ENCODE data around the gene ABCB8.

Gene ABCB8

DNA sequence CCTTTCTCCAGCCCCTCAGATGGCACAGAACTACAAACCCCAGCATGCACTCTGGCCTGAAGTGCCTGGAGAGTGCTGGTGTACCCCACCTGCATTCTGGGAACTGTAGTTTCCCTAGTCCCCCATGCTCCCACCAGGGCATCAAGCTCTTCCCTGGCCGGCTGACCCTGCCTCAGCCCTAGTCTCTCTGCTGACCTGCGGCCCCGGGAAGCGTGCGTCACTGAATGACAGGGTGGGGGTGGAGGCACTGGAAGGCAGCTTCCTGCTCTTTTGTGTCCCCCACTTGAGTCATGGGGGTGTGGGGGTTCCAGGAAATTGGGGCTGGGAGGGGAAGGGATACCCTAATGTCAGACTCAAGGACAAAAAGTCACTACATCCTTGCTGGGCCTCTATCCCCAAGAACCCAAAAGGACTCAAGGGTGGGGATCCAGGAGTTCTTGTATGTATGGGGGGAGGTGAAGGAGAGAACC is 35.4 kb upstream of the ABCB8 start:
- H3K4me3 ChIP-seq (ENCODE audit: low read length): no peak overlapping the region
- no peaks in the 10 kb centered on the region for H3K36me3 ChIP-seq (ENCODE audit: insufficient read depth, low read length)
- no peaks in the 10 kb centered on the region for H3K9me3 ChIP-seq (ENCODE audit: low read length)
- H3K4me1 ChIP-seq (ENCODE audit: insufficient read depth, low read length): peaks cover 41% of the 10 kb centered on the region
- H2AFZ ChIP-seq (ENCODE audit: low read depth, low read length): peak overlapping the region; percentile 64
- H3K27me3 ChIP-seq (ENCODE audit: insufficient read depth, low read length): no peaks in the 10 kb centered on the region

DNA sequence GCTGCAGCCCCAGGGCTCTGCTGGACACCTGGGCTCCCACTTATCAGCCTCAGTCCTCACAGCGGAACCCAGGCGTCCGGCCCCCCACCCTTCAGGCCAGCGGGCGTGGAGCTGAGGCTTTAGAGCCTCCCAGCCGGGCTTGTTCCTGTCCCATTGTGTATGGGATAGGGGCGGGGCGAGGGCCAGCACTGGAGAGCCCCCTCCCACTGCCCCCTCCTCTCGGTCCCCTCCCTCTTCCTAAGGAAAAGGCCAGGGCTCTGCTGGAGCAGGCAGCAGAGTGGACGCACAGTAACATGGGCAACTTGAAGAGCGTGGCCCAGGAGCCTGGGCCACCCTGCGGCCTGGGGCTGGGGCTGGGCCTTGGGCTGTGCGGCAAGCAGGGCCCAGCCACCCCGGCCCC is 34.7 kb upstream of the ABCB8 start:
- no peaks in the 10 kb centered on the region for H3K27me3 ChIP-seq (ENCODE audit: insufficient read depth, low read length)
- no peaks in the 10 kb centered on the region for H3K9me3 ChIP-seq (ENCODE audit: low read length)
- H2AFZ ChIP-seq (ENCODE audit: low read depth, low read length): peak overlapping the region; percentile 64
- H3K4me1 ChIP-seq (ENCODE audit: insufficient read depth, low read length): peaks cover 39% of the 10 kb centered on the region
- peak overlapping the region; percentile 2 for H3K4me3 ChIP-seq (ENCODE audit: low read length)
- no peaks in the 10 kb centered on the region for H3K36me3 ChIP-seq (ENCODE audit: insufficient read depth, low read length)

DNA sequence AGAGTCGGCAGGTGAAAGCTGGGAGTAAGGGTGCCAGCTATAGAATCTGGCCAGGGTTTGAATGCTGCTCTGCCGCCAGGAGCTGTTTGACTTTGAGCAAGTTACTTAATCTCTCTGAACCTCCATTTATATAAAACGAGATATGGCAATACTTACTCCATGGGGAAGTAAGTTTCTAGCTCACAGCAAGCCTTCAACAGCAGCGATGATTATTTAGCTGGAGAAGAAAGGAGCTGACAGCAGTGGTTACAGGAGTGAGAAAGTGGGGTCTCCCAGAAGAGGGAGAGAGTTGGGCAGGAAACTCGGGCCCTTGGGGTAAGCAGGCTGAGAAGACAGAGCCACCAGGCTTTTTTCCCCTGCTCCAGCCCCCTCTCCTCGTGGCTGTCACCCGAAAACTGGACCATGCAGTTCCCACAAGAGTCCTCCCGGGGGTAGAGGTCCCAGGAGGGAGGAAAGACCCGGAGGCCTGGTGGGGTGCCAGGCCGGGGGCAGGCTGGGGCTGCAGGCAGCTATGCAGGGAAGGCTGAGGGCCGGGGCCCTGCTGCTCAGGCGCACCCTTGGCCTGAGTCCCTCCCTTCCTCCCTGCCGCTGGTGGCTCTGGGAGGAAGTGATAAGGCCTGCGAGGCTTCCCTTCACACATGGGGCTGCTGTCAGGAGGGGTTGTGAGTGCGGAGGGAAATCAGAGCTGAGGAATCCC is 34.0 kb upstream of the ABCB8 start:
- Histone ChIP-seq H3K4me3 (ENCODE audit: low read length) (peak overlapping the region; percentile 2), H2AFZ (ENCODE audit: low read depth, low read length) (peak overlapping the region; percentile 57), H3K9me3 (ENCODE audit: low read length) (no peaks in the 10 kb centered on the region), H3K4me1 (ENCODE audit: insufficient read depth, low read length) (peaks cover 31% of the 10 kb centered on the region), H3K36me3 (ENCODE audit: insufficient read depth, low read length) (no peaks in the 10 kb centered on the region), H3K27me3 (ENCODE audit: insufficient read depth, low read length) (no peaks in the 10 kb centered on the region)

DNA sequence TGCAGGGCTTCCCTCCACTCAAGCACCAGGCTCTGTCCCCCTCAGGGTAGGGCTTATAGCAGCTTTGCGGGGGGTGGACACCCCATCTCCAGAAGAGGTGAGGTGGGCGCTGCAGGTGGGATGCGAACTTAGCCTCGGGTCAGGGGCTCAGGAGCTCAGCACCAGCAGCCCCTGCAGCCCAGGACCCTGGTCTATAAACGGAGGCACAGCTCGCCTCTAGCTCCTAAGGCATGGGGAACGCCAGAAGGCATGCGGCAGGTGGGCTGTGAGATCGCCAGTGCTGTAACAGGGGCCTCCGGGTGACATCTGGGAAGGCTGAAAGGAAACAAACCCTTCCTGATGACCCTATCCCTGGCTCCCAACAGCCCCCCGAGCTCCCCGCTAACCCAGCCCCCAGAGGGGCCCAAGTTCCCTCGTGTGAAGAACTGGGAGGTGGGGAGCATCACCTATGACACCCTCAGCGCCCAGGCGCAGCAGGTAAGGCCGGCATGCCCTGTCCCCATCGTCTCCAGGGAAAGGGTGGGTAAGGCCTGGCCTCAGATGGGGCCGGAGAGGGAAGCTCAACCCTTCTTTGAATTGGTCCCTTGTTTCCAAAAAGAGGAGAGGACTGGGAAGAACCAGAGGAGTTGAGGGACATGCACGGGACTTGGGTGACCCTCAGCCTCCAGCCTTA is 33.3 kb upstream of the ABCB8 start:
- Histone ChIP-seq H3K27me3 (ENCODE audit: insufficient read depth, low read length) (no peaks in the 10 kb centered on the region), H3K4me1 (ENCODE audit: insufficient read depth, low read length) (peaks cover 31% of the 10 kb centered on the region), H3K4me3 (ENCODE audit: low read length) (no peak overlapping the region), H2AFZ (ENCODE audit: low read depth, low read length) (peak overlapping the region; percentile 57), H3K36me3 (ENCODE audit: insufficient read depth, low read length) (no peaks in the 10 kb centered on the region), H3K9me3 (ENCODE audit: low read length) (no peaks in the 10 kb centered on the region)

DNA sequence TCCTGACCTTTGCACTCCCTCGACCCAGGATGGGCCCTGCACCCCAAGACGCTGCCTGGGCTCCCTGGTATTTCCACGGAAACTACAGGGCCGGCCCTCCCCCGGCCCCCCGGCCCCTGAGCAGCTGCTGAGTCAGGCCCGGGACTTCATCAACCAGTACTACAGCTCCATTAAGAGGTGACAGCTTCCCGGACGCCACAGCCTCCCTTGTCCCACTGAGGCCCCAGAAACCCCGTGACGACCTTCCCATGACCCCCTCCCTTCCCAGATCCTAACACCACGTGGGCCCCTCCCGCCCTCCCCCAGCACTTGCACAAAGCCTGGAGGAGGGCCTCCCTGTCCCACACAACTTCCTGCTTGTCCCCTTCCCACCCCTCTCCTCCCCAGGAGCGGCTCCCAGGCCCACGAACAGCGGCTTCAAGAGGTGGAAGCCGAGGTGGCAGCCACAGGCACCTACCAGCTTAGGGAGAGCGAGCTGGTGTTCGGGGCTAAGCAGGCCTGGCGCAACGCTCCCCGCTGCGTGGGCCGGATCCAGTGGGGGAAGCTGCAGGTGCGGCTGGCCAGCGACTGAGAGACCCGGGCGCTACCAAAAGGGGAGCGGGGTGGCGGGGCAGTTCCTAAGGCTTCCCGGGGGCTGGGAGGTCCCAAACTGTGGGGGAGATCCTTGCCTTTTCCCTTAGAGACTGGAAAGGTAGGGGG is 31.7 kb upstream of the ABCB8 start:
- no peaks in the 10 kb centered on the region for H3K27me3 ChIP-seq (ENCODE audit: insufficient read depth, low read length)
- peaks cover 31% of the 10 kb centered on the region for H3K4me1 ChIP-seq (ENCODE audit: insufficient read depth, low read length)
- no peak overlapping the region for H3K4me3 ChIP-seq (ENCODE audit: low read length)
- H3K9me3 ChIP-seq (ENCODE audit: low read length): no peaks in the 10 kb centered on the region
- no peak overlapping the region for H2AFZ ChIP-seq (ENCODE audit: low read depth, low read length)
- no peaks in the 10 kb centered on the region for H3K36me3 ChIP-seq (ENCODE audit: insufficient read depth, low read length)

DNA sequence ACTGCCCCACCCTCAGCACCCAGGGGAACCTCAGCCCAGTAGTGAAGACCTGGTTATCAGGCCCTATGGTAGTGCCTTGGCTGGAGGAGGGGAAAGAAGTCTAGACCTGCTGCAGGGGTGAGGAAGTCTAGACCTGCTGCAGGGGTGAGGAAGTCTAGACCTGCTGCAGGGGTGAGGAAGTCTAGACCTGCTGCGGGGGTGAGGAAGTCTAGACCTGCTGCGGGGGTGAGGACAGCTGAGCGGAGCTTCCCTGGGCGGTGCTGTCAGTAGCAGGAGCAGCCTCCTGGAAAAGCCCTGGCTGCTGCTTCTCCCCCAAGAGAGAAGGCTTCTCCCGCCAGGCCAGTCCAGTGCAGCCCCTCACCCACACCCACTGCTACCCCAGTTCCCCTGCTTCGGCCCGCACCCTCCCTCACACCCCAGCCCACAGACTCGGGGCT is 31.2 kb upstream of the ABCB8 start:
- Histone ChIP-seq H3K4me1 (ENCODE audit: insufficient read depth, low read length) (peaks cover 31% of the 10 kb centered on the region), H3K36me3 (ENCODE audit: insufficient read depth, low read length) (no peaks in the 10 kb centered on the region), H3K9me3 (ENCODE audit: low read length) (no peaks in the 10 kb centered on the region), H3K4me3 (ENCODE audit: low read length) (no peak overlapping the region), H3K27me3 (ENCODE audit: insufficient read depth, low read length) (no peaks in the 10 kb centered on the region), H2AFZ (ENCODE audit: low read depth, low read length) (no peak overlapping the region)

DNA sequence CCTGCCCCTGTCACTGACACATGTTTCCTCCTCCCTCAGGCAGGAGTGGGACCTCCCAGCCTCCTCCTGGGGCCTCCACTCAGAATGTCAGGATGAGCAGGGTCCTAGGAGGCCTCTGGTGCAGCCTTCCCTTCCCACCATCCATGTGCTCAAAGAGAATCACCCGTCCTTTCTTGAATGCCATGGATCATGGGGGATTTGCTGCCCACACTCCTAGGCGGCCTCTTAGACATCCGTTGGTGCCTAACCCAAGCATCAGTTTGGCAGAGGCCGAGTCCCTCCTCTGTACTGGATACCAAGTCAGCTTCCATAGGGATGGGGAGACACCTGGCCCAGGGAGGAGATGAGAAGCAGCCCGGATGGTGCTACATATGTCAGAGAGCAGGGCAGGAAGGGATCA is 30.4 kb upstream of the ABCB8 start:
- Histone ChIP-seq H3K4me3 (ENCODE audit: low read length) (no peak overlapping the region), H2AFZ (ENCODE audit: low read depth, low read length) (no peak overlapping the region), H3K27me3 (ENCODE audit: insufficient read depth, low read length) (no peaks in the 10 kb centered on the region), H3K4me1 (ENCODE audit: insufficient read depth, low read length) (peaks cover 28% of the 10 kb centered on the region), H3K36me3 (ENCODE audit: insufficient read depth, low read length) (no peaks in the 10 kb centered on the region), H3K9me3 (ENCODE audit: low read length) (no peaks in the 10 kb centered on the region)

DNA sequence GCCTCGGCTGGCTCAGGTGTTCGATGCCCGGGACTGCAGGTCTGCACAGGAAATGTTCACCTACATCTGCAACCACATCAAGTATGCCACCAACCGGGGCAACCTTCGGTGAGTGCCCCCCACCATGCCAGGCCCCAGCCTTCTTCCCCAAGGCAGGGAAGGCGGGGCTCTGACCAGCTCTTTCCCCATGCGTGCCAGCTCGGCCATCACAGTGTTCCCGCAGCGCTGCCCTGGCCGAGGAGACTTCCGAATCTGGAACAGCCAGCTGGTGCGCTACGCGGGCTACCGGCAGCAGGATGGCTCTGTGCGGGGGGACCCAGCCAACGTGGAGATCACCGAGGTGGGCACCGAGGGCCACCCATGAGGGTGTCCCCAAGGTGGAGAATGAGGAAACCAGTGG is 29.9 kb upstream of the ABCB8 start:
- Histone ChIP-seq H2AFZ (ENCODE audit: low read depth, low read length) (no peak overlapping the region), H3K36me3 (ENCODE audit: insufficient read depth, low read length) (no peaks in the 10 kb centered on the region), H3K4me1 (ENCODE audit: insufficient read depth, low read length) (peaks cover 23% of the 10 kb centered on the region), H3K27me3 (ENCODE audit: insufficient read depth, low read length) (no peaks in the 10 kb centered on the region), H3K4me3 (ENCODE audit: low read length) (no peak overlapping the region), H3K9me3 (ENCODE audit: low read length) (no peaks in the 10 kb centered on the region)

DNA sequence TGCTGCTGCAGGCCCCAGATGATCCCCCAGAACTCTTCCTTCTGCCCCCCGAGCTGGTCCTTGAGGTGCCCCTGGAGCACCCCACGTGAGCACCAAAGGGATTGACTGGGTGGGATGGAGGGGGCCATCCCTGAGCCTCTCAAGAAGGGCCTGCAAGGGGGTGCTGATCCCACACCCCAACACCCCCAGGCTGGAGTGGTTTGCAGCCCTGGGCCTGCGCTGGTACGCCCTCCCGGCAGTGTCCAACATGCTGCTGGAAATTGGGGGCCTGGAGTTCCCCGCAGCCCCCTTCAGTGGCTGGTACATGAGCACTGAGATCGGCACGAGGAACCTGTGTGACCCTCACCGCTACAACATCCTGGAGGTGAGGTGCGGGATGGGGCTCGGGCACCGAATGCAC is 29.2 kb upstream of the ABCB8 start:
- Histone ChIP-seq H3K9me3 (ENCODE audit: low read length) (no peaks in the 10 kb centered on the region), H3K36me3 (ENCODE audit: insufficient read depth, low read length) (no peaks in the 10 kb centered on the region), H3K27me3 (ENCODE audit: insufficient read depth, low read length) (no peaks in the 10 kb centered on the region), H3K4me3 (ENCODE audit: low read length) (no peak overlapping the region), H2AFZ (ENCODE audit: low read depth, low read length) (no peak overlapping the region), H3K4me1 (ENCODE audit: insufficient read depth, low read length) (peaks cover 16% of the 10 kb centered on the region)

DNA sequence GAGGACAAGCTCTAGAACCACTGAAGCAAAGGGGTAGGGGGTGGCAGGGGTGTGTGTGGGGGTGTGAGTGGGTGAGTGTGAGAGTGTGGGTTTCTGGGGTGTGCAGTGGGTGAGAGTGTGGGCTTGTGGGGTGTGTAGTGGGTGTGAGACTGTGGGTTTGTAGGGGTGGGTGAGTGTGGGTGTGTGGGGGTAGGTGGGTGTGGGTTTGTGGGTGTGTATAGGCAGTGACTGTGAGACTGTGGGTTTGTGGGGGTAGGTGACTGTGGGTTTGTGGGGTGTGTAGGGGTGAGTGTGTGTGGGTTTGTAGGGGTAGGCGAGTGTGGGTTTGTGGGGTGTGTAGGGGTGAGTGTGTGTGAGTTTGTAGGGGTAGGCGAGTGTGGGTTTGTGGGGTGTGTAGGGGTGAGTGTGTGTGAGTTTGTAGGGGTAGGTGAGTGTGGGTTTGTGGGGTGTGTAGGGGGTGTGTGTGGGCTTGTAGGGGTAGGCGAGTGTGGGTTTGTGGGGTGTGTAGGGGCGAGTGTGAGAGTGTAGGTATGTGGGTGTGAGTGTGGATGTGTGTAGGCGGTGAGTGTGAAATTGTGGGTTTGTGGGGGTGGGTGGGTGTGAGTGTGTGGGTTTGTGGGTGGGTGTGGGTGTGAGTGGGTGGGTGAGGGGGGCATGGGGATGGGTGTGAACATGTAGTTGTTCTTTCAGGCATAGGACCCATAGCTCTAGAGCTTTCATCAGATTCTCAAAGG is 28.6 kb upstream of the ABCB8 start:
- Histone ChIP-seq H2AFZ (ENCODE audit: low read depth, low read length) (no peak overlapping the region), H3K27me3 (ENCODE audit: insufficient read depth, low read length) (no peaks in the 10 kb centered on the region), H3K4me1 (ENCODE audit: insufficient read depth, low read length) (peaks cover 10% of the 10 kb centered on the region), H3K4me3 (ENCODE audit: low read length) (no peak overlapping the region), H3K9me3 (ENCODE audit: low read length) (no peaks in the 10 kb centered on the region), H3K36me3 (ENCODE audit: insufficient read depth, low read length) (no peaks in the 10 kb centered on the region)

DNA sequence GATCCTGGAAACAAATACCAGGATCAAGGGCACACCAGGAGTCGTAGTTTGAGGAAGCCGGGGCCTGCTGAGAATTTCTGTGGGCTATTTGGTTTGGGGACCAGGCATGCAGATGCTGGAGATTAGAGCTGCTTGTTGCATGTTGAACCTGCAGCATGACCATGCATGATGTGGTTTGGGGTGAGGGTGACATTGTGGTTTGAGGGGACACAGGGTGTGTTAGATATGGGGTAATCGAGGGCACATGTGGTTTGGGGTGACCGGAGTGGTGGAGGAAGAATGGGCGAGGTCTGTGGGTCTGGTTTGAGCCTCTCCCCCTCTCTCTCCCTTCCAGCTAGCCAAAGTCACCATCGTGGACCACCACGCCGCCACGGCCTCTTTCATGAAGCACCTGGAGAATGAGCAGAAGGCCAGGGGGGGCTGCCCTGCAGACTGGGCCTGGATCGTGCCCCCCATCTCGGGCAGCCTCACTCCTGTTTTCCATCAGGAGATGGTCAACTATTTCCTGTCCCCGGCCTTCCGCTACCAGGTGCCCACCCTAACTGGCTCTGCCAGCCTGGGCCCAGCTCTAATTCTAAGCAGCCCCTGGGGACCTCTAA is 27.3 kb upstream of the ABCB8 start:
- no peaks in the 10 kb centered on the region for H3K9me3 ChIP-seq (ENCODE audit: low read length)
- no peak overlapping the region for H3K4me3 ChIP-seq (ENCODE audit: low read length)
- no peaks in the 10 kb centered on the region for H3K27me3 ChIP-seq (ENCODE audit: insufficient read depth, low read length)
- no peaks in the 10 kb centered on the region for H3K36me3 ChIP-seq (ENCODE audit: insufficient read depth, low read length)
- no peak overlapping the region for H2AFZ ChIP-seq (ENCODE audit: low read depth, low read length)
- H3K4me1 ChIP-seq (ENCODE audit: insufficient read depth, low read length): peaks cover 5% of the 10 kb centered on the region

DNA sequence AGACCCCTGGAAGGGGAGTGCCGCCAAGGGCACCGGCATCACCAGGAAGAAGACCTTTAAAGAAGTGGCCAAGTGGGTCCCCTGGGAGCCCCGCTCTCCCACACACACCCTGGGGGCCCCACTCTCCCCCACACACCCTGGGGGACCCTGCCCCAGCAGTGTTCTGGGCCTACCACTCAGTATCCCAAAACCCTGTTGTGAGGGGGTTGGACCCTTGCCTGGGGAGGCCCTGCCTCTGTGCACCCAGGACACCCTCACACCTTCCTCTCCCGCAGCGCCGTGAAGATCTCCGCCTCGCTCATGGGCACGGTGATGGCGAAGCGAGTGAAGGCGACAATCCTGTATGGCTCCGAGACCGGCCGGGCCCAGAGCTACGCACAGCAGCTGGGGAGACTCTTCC is 26.7 kb upstream of the ABCB8 start:
- H3K36me3 ChIP-seq (ENCODE audit: insufficient read depth, low read length): no peaks in the 10 kb centered on the region
- no peaks in the 10 kb centered on the region for H3K27me3 ChIP-seq (ENCODE audit: insufficient read depth, low read length)
- H3K9me3 ChIP-seq (ENCODE audit: low read length): no peaks in the 10 kb centered on the region
- H3K4me1 ChIP-seq (ENCODE audit: insufficient read depth, low read length): peaks cover 2% of the 10 kb centered on the region
- H2AFZ ChIP-seq (ENCODE audit: low read depth, low read length): no peak overlapping the region
- no peak overlapping the region for H3K4me3 ChIP-seq (ENCODE audit: low read length)

Measured in neuron (in vitro differentiated cells).